ENCODE results near the gene INHA.
A peak's percentile ranks its signal among the peaks of the same experiment; 100 is the strongest.

Gene INHA

GRCh38 chr2:219536967-219537366 lies 35.1 kb upstream of the INHA start:
- Mint-ChIP-seq H3K9me3 (no peaks in the 10 kb centered on the region), H3K27me3 (peaks cover 10% of the 10 kb centered on the region), H3K27ac (no peak overlapping the region), H3K4me1 (peaks cover 4% of the 10 kb centered on the region), H3K4me3 (no peak overlapping the region), H3K36me3 (peaks cover 4% of the 10 kb centered on the region)
- CTCF ChIA-PET: no interaction called here
- DNase-seq: no peak

GRCh38 chr2:219537657-219538488 lies 34.2 kb upstream of the INHA start:
- DNase-seq: no peak
- Mint-ChIP-seq H3K27ac (no peak overlapping the region), H3K4me1 (peaks cover 13% of the 10 kb centered on the region), H3K36me3 (peaks cover 4% of the 10 kb centered on the region), H3K9me3 (no peaks in the 10 kb centered on the region), H3K4me3 (no peak overlapping the region), H3K27me3 (peaks cover 8% of the 10 kb centered on the region)
- CTCF ChIA-PET: interaction anchor here (0.6 to 1.2 kb wide), 2 partner anchors 10 to 105 kb away, joined by 3 read pairs; no protein-coding TSS in a partner anchor

GRCh38 chr2:219538504-219538951 lies 33.6 kb upstream of the INHA start:
- Mint-ChIP-seq H3K27me3 (peaks cover 5% of the 10 kb centered on the region), H3K4me3 (no peak overlapping the region), H3K9me3 (no peaks in the 10 kb centered on the region), H3K4me1 (peaks cover 14% of the 10 kb centered on the region), H3K36me3 (peaks cover 4% of the 10 kb centered on the region), H3K27ac (no peak overlapping the region)
- CTCF ChIA-PET: interaction anchor here (1.2 to 3.9 kb wide), 5 partner anchors 10 to 150 kb away, joined by 3 to 35 read pairs (median 8); a partner anchor contains a TSS
- no peak for DNase-seq

- no peak for DNase-seq
- H3K36me3 Mint-ChIP-seq: peaks cover 4% of the 10 kb centered on the region
- H3K4me3 Mint-ChIP-seq: no peak overlapping the region
- H3K27me3 Mint-ChIP-seq: peaks cover 11% of the 10 kb centered on the region
- H3K27ac Mint-ChIP-seq: no peak overlapping the region
- H3K9me3 Mint-ChIP-seq: no peaks in the 10 kb centered on the region
- CTCF ChIA-PET: interaction anchor here (1.1 to 3.9 kb wide), 8 partner anchors 9 to 163 kb away, joined by 3 to 72 read pairs (median 12); a partner anchor contains a TSS
- H3K4me1 Mint-ChIP-seq: peaks cover 15% of the 10 kb centered on the region
These were observed 32.9 kb upstream of the INHA start for GRCh38 chr2:219538956-219539788.

- Mint-ChIP-seq H3K4me3 (no peak overlapping the region), H3K4me1 (peaks cover 23% of the 10 kb centered on the region), H3K9me3 (no peaks in the 10 kb centered on the region), H3K27ac (no peak overlapping the region), H3K36me3 (peaks cover 4% of the 10 kb centered on the region), H3K27me3 (peaks cover 20% of the 10 kb centered on the region)
- no peak for DNase-seq
- CTCF ChIA-PET: interaction anchor here (0.7 to 3.9 kb wide), 26 partner anchors 8 to 162 kb away, joined by 3 to 72 read pairs (median 4); partner anchors contain the start of gene STK11IP
These were observed 32.0 kb upstream of the INHA start for GRCh38 chr2:219539926-219540678.

GRCh38 chr2:219540784-219541504 lies 31.2 kb upstream of the INHA start:
- peaks cover 29% of the 10 kb centered on the region for H3K27me3 Mint-ChIP-seq
- no peak overlapping the region for H3K27ac Mint-ChIP-seq
- CTCF ChIA-PET: interaction anchor here (0.6 to 3.9 kb wide), 38 partner anchors 9 to 162 kb away, joined by 3 to 72 read pairs (median 4); partner anchors contain the start of gene STK11IP
- H3K4me1 Mint-ChIP-seq: peaks cover 23% of the 10 kb centered on the region
- peak overlapping the region; percentile 28 for H3K4me3 Mint-ChIP-seq
- H3K36me3 Mint-ChIP-seq: peaks cover 4% of the 10 kb centered on the region
- H3K9me3 Mint-ChIP-seq: no peaks in the 10 kb centered on the region
- DNase-seq: no peak

- H3K27ac Mint-ChIP-seq: peak overlapping the region; percentile 7
- H3K9me3 Mint-ChIP-seq: no peaks in the 10 kb centered on the region
- peaks cover 35% of the 10 kb centered on the region for H3K27me3 Mint-ChIP-seq
- H3K4me1 Mint-ChIP-seq: peaks cover 23% of the 10 kb centered on the region
- H3K36me3 Mint-ChIP-seq: peaks cover 4% of the 10 kb centered on the region
- H3K4me3 Mint-ChIP-seq: peak overlapping the region; percentile 73
- peak; percentile 90 for DNase-seq
- CTCF ChIA-PET: interaction anchor here (0.6 to 3.9 kb wide), 42 partner anchors 9 to 162 kb away, joined by 3 to 72 read pairs (median 4); partner anchors contain the start of gene STK11IP
These were observed 30.4 kb upstream of the INHA start for GRCh38 chr2:219541611-219542180.

GRCh38 chr2:219542931-219543595 lies 29.0 kb upstream of the INHA start:
- CTCF ChIA-PET: interaction anchor here (0.6 to 2.4 kb wide), 6 partner anchors 10 to 146 kb away, joined by 3 to 23 read pairs (median 6); no protein-coding TSS in a partner anchor
- H3K27me3 Mint-ChIP-seq: peaks cover 35% of the 10 kb centered on the region
- no peaks in the 10 kb centered on the region for H3K9me3 Mint-ChIP-seq
- peak overlapping the region; percentile 86 for H3K27ac Mint-ChIP-seq
- H3K4me3 Mint-ChIP-seq: peak overlapping the region; percentile 73
- H3K36me3 Mint-ChIP-seq: peaks cover 4% of the 10 kb centered on the region
- DNase-seq: no peak
- peaks cover 23% of the 10 kb centered on the region for H3K4me1 Mint-ChIP-seq

- H3K9me3 Mint-ChIP-seq: no peaks in the 10 kb centered on the region
- CTCF ChIA-PET: interaction anchor here (0.8 to 2.4 kb wide), 5 partner anchors 10 to 146 kb away, joined by 3 to 23 read pairs (median 6); no protein-coding TSS in a partner anchor
These were observed 28.3 kb upstream of the INHA start, which contains the start of the genes CHPF and TMEM198 for GRCh38 chr2:219543596-219544358. Gene CHPF, minus strand, starts transcription at chr2:219543809. Its CDS starts 271 bp downstream, at chr2:219543538. Gene TMEM198, plus strand, starts transcription at chr2:219544028. Its CDS starts 700 bp downstream, at chr2:219544728.

GRCh38 chr2:219544567-219544966 lies 27.5 kb upstream of the INHA start:
- Mint-ChIP-seq H3K27me3 (peaks cover 44% of the 10 kb centered on the region), H3K4me3 (peak overlapping the region; percentile 77), H3K4me1 (peaks cover 23% of the 10 kb centered on the region), H3K36me3 (peaks cover 2% of the 10 kb centered on the region), H3K9me3 (no peaks in the 10 kb centered on the region), H3K27ac (peak overlapping the region; percentile 47)
- no peak for DNase-seq
- CTCF ChIA-PET: interaction anchor here (1.9 kb wide), 1 partner anchor 16 kb away, joined by 6 read pairs; no protein-coding TSS in a partner anchor

More at GRCh38 chr2:219543596-219544358, 28.3 kb upstream of the INHA start, which contains the start of the genes CHPF and TMEM198:
- Mint-ChIP-seq H3K27me3 (peaks cover 36% of the 10 kb centered on the region), H3K4me1 (peaks cover 23% of the 10 kb centered on the region), H3K4me3 (peak within 1 kb of the TSS; percentile 77), H3K27ac (peak within 1 kb of the TSS; percentile 86), H3K36me3 (peaks cover 2% of the 10 kb centered on the region)
- peak; percentile 97 for DNase-seq

GRCh38 chr2:219545295-219545942 lies 26.7 kb upstream of the INHA start:
- CTCF ChIA-PET: interaction anchor here (1.9 kb wide), 1 partner anchor 15 kb away, joined by 6 read pairs; no protein-coding TSS in a partner anchor
- H3K36me3 Mint-ChIP-seq: peaks cover 2% of the 10 kb centered on the region
- peaks cover 53% of the 10 kb centered on the region for H3K27me3 Mint-ChIP-seq
- no peak overlapping the region for H3K27ac Mint-ChIP-seq
- no peak for DNase-seq
- H3K9me3 Mint-ChIP-seq: no peaks in the 10 kb centered on the region
- peak overlapping the region; percentile 77 for H3K4me3 Mint-ChIP-seq
- peaks cover 23% of the 10 kb centered on the region for H3K4me1 Mint-ChIP-seq
